Heart left ventricle (tissue), 13 donors: ENCODE measurements around the gene SNRPA.

Experiments
- POLR2A ChIP-seq, 2 donors: fragments of 450-650 bp; IDR thresholded peaks; one replicate each; pipeline ENCODE4 v1.6.1; 2017; ENCODE audit warnings: antibody characterized with exemption in 2 of 2, mild to moderate bottlenecking in 2 of 2, moderate library complexity in 2 of 2
- TF ChIP-seq, protein P1 (sequence below), 12 donors: fragments of 200-600 bp; sonication (generic) in 4 of 12; IDR thresholded peaks; one replicate each; pipeline versions ENCODE4 v1.5.0 to v1.8.0; 2018 to 2022; ENCODE audit warnings: antibody characterized with exemption in 12 of 12, mild to moderate bottlenecking in 5 of 12
- donor health status: ischemic (EF 13 %, LVEDD 7.1; RV severe dilation, severe dysfunction).
- donor health status: DM: no; HTN: yes; CAD: no.
- donor health status: DM: no; HTN: no; CAD: no.
- donor health status: ischemic (EF 25% LVEDD 6.9; RV normal size, moderate dysfunction).
- donor health status: ischemic (EF 25% LVEDD 5.7; RV mildly dilated, moderate dysfunction).
- donor health status: ischemic (EF 35%, LVEDD 5.7; RV mildly dilated, moderate dysfunction).
- donor health status: nonischemic (EF 11% LVEDD 7.7; RV severe dilation, severe dysfunction).
- donor health status: DM: yes; HTN: yes; CAD: no.
- donor health status: PGD.
- donor health status: ischemic (EF 29% LVEDD 5.4; RV normal size, mild dysfunction).
- donor health status: nonischemic (EF 23%, LVEDD 6.1; RV moderate dilation, normal function).

DNA sequence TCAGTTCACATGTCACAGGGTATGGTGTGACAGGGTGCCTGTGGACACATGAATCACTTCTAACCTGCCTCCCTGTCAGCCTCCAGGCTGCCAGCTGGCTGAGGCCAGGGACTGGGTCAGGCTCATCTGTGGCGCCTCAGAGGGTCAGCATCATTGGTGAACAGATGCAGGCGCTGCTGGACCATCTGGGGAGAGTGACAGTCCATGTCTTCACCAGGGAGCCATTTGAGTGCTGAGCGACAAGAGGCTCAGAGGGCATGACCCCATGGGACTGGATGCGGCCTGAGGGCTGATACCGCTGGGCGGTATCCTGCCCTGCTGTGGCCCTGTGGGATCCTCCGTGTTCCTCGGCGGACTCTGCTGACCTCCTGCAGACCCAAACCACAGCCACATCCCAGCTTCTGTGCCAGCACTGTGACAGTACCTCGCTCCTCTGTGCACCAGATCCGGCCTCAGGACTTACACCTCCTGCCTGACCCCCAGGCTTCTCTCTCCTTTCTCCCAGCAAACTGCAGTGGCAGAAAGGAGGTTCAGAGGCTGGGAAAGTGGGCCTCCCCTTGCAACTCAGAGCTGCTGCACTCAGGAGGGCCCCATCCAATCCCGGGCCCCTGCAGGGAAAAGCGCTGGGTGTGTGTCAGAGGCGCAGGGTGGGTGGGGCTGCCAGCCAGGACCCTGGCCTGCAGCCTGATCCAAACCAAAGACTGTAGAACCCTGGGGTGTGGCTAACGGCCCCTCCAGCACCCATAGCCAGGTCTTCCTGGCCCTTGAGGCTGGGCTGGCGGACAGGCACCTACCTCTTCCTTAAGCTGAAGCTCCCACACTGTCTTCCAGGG, 10.9 kb upstream of the SNRPA start:
- TF ChIP-seq, protein P1, sequence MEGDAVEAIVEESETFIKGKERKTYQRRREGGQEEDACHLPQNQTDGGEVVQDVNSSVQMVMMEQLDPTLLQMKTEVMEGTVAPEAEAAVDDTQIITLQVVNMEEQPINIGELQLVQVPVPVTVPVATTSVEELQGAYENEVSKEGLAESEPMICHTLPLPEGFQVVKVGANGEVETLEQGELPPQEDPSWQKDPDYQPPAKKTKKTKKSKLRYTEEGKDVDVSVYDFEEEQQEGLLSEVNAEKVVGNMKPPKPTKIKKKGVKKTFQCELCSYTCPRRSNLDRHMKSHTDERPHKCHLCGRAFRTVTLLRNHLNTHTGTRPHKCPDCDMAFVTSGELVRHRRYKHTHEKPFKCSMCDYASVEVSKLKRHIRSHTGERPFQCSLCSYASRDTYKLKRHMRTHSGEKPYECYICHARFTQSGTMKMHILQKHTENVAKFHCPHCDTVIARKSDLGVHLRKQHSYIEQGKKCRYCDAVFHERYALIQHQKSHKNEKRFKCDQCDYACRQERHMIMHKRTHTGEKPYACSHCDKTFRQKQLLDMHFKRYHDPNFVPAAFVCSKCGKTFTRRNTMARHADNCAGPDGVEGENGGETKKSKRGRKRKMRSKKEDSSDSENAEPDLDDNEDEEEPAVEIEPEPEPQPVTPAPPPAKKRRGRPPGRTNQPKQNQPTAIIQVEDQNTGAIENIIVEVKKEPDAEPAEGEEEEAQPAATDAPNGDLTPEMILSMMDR (IDR thresholded peaks at IDR 0.05), result no peak
- TF ChIP-seq POLR2A (IDR thresholded peaks at IDR 0.05), result no peak
